ENCODE measurements around the gene POLR3H. TPM values are rescaled to one million over a fixed set of nuclear protein-coding genes. Genes with fewer than 3 reads are reported as not detected.

The POLR3H gene
- total RNA-seq, 1 donor from 2014 or later, result 54.0 TPM

- Mint-ChIP-seq H3K9me3 (no peaks in the 10 kb centered on the region), H3K27ac (ENCODE audit: unreplicated experiment) (no peak overlapping the region), H3K27me3 (ENCODE audit: low read depth) (peaks cover 3% of the 10 kb centered on the region), H3K36me3 (ENCODE audit: low read depth) (peaks cover 9% of the 10 kb centered on the region), H3K4me1 (no peaks in the 10 kb centered on the region), H3K4me3 (no peak overlapping the region)
- TF ChIP-seq CTCF (conservative IDR thresholded peaks at IDR 0.05), result no peak
- no peak for DNase-seq (ENCODE audit: low read depth, low spot score)
These were observed 10.1 kb downstream of the POLR3H start for GRCh38 chr22:41534219-41534618.

GRCh38 chr22:41532908-41533825 is 11.1 kb downstream of the POLR3H start:
- peaks cover 13% of the 10 kb centered on the region for H3K36me3 Mint-ChIP-seq (ENCODE audit: low read depth)
- H3K4me3 Mint-ChIP-seq, result peak overlapping the region; percentile 47
- H3K9me3 Mint-ChIP-seq, result no peaks in the 10 kb centered on the region
- H3K27me3 Mint-ChIP-seq (ENCODE audit: low read depth), result peaks cover 3% of the 10 kb centered on the region
- H3K27ac Mint-ChIP-seq (ENCODE audit: unreplicated experiment), result no peak overlapping the region
- H3K4me1 Mint-ChIP-seq, result no peaks in the 10 kb centered on the region
- DNase-seq (ENCODE audit: low read depth, low spot score), result peak; percentile 78
- peak; percentile 79 for TF ChIP-seq CTCF (conservative IDR thresholded peaks at IDR 0.05)

- H3K36me3 Mint-ChIP-seq (ENCODE audit: low read depth), result peaks cover 13% of the 10 kb centered on the region
These were observed 12.4 kb downstream of the POLR3H start for GRCh38 chr22:41531715-41532477.

GRCh38 chr22:41530890-41531714 is 13.2 kb downstream of the POLR3H start:
- Mint-ChIP-seq H3K27me3 (ENCODE audit: low read depth) (peaks cover 3% of the 10 kb centered on the region), H3K27ac (ENCODE audit: unreplicated experiment) (peak overlapping the region; percentile 43), H3K9me3 (no peaks in the 10 kb centered on the region), H3K4me3 (no peak overlapping the region), H3K36me3 (ENCODE audit: low read depth) (peaks cover 13% of the 10 kb centered on the region), H3K4me1 (no peaks in the 10 kb centered on the region)
- no peak for DNase-seq (ENCODE audit: low read depth, low spot score)
- no peak for TF ChIP-seq CTCF (conservative IDR thresholded peaks at IDR 0.05)

More at GRCh38 chr22:41531715-41532477, 12.4 kb downstream of the POLR3H start:
- no peak for TF ChIP-seq CTCF (conservative IDR thresholded peaks at IDR 0.05)
- H3K9me3 Mint-ChIP-seq, result no peaks in the 10 kb centered on the region
- peaks cover 3% of the 10 kb centered on the region for H3K27me3 Mint-ChIP-seq (ENCODE audit: low read depth)
- no peak for DNase-seq (ENCODE audit: low read depth, low spot score)
- H3K4me1 Mint-ChIP-seq, result no peaks in the 10 kb centered on the region
- peak overlapping the region; percentile 27 for H3K27ac Mint-ChIP-seq (ENCODE audit: unreplicated experiment)
- H3K4me3 Mint-ChIP-seq, result no peak overlapping the region

GRCh38 chr22:41528938-41529561 is 15.2 kb downstream of the POLR3H start:
- H3K27ac Mint-ChIP-seq (ENCODE audit: unreplicated experiment), result no peak overlapping the region
- H3K4me3 Mint-ChIP-seq, result peak overlapping the region; percentile 3
- peaks cover 10% of the 10 kb centered on the region for H3K36me3 Mint-ChIP-seq (ENCODE audit: low read depth)
- H3K4me1 Mint-ChIP-seq, result no peaks in the 10 kb centered on the region
- H3K27me3 Mint-ChIP-seq (ENCODE audit: low read depth), result no peaks in the 10 kb centered on the region
- no peaks in the 10 kb centered on the region for H3K9me3 Mint-ChIP-seq
- TF ChIP-seq CTCF (conservative IDR thresholded peaks at IDR 0.05), result no peak
- DNase-seq (ENCODE audit: low read depth, low spot score), result no peak

All from neural crest cell (in vitro differentiated cells).